PC-9 (cell line): ENCODE data around the gene KCNJ16. TPM values are rescaled to one million over a fixed set of nuclear protein-coding genes. Genes with fewer than 3 reads are reported as not detected.

Experiments
- BruUV-seq: library from RNA; stranded (reverse); fragments of 400-500 nt; replicated peaks from 2 replicates; lab custom pipeline; 2021; lab: Mats Ljungman, UMichigan
- CTCF ChIA-PET: fragments of 300-600 bp; sonication (Branson Sonifier 250); formaldehyde crosslinking; loops from one replicate; lab custom pipeline; 2022; ENCODE audit warnings: antibody characterized with exemption; lab: Charles Lee
- POLR2A ChIA-PET: fragments of 300-600 bp; sonication (Branson Sonifier 250); formaldehyde crosslinking; loops from one replicate; lab custom pipeline; 2022; ENCODE audit warnings: antibody characterized with exemption; ENCODE audit not compliant: unreplicated experiment; lab: Charles Lee
- DNase-seq, 2 experiments: peaks; one replicate each; pipeline versions ENCODE4 v3.0.0 to v3.0.0-alpha.2; 2015 to 2022; ENCODE audit warnings: mixed read lengths in 1 of 2
- H2AFZ ChIP-seq: fragments of 200-600 bp; sonication (generic); 2 replicates; pipeline ENCODE4 v1.8.1; 2017; ENCODE audit warnings: antibody characterized with exemption
- H3F3A ChIP-seq: fragments of 200-600 bp; sonication (generic); 2 replicates; pipeline ENCODE4 v1.8.1; 2017; ENCODE audit warnings: antibody characterized with exemption, mild to moderate bottlenecking, low read depth; ENCODE audit not compliant: insufficient read depth
- H3K27ac ChIP-seq: fragments of 200-600 bp; sonication (generic); 2 replicates; pipeline ENCODE4 v1.6.1; 2016; ENCODE audit warnings: mixed run types
- H3K27me3 ChIP-seq: fragments of 200-600 bp; sonication (generic); 2 replicates; pipeline ENCODE4 v1.6.1; 2016; ENCODE audit warnings: low read depth, mixed run types; ENCODE audit not compliant: insufficient read depth
- H3K36me3 ChIP-seq: fragments of 200-600 bp; sonication (generic); 2 replicates; pipeline ENCODE4 v1.6.1; 2016; ENCODE audit warnings: low read depth, mixed run types
- H3K4me1 ChIP-seq: fragments of 200-600 bp; sonication (generic); replicated peaks from 2 replicates; pipeline ENCODE4 v1.6.1; 2016; ENCODE audit warnings: mixed run types; ENCODE audit not compliant: insufficient read depth
- H3K4me2 ChIP-seq: fragments of 200-600 bp; sonication (generic); 2 replicates; pipeline ENCODE4 v1.6.1; 2017; ENCODE audit warnings: mixed run types
- H3K4me3 ChIP-seq: fragments of 200-600 bp; sonication (generic); 2 replicates; pipeline ENCODE4 v1.6.1; 2016; ENCODE audit warnings: mixed run types
- H3K79me2 ChIP-seq: fragments of 200-600 bp; sonication (generic); 2 replicates; pipeline ENCODE4 v1.6.1; 2017; ENCODE audit warnings: low read depth, mixed run types
- H3K9me2 ChIP-seq: fragments of 200-600 bp; sonication (generic); 2 replicates; pipeline ENCODE4 v1.8.1; 2017; ENCODE audit warnings: mild to moderate bottlenecking; ENCODE audit not compliant: insufficient read depth
- H3K9me3 ChIP-seq: fragments of 200-600 bp; sonication (generic); 2 replicates; pipeline ENCODE4 v1.8.1; 2016; ENCODE audit warnings: low read depth; ENCODE audit not compliant: insufficient read depth
- H4K20me1 ChIP-seq: fragments of 200-600 bp; sonication (generic); 2 replicates; pipeline ENCODE4 v1.8.1; 2017; ENCODE audit not compliant: insufficient read depth
- CTCF ChIP-seq: fragments of 200-600 bp; sonication (generic); conservative IDR thresholded peaks from 2 replicates; pipeline ENCODE4 v1.6.1; 2017; ENCODE audit warnings: mixed run types, antibody characterized with exemption, mild to moderate bottlenecking, moderate library complexity
- EZH2 ChIP-seq: fragments of 200-600 bp; sonication (generic); IDR thresholded peaks from 2 replicates; pipeline ENCODE4 v1.8.0; 2017; ENCODE audit warnings: antibody characterized with exemption, low read depth
- intact Hi-C: fragments of 100-400 bp; cut with micrococcal nuclease; formaldehyde crosslinking; loops from one replicate; pipeline ENCODE4 v1.10.0; 2022; ENCODE audit not compliant: unreplicated experiment
- total RNA-seq: library from RNA; stranded (reverse); gene quantifications from 2 replicates; pipeline ENCODE4 v1.2.3, GENCODE V29; 2021

Gene KCNJ16
- total RNA-seq, 1 experiment from 2014 or later: not detected

- Histone ChIP-seq H3K4me3 (no peak overlapping the region), H3K27me3 (no peaks in the 10 kb centered on the region), H3K36me3 (no peaks in the 10 kb centered on the region), H4K20me1 (no peaks in the 10 kb centered on the region), H3K4me2 (no peak overlapping the region), H3K79me2 (no peaks in the 10 kb centered on the region), H3K4me1 (peaks cover 13% of the 10 kb centered on the region), H3K27ac (no peak overlapping the region), H3F3A (no peaks in the 10 kb centered on the region), H3K9me2 (no peaks in the 10 kb centered on the region), H3K9me3 (no peaks in the 10 kb centered on the region), H2AFZ (no peak overlapping the region)
- intact Hi-C loops: no loop called here
- TF ChIP-seq CTCF: no peak
- no peak for TF ChIP-seq EZH2
- CTCF ChIA-PET: no interaction called here
- DNase-seq: no peak
- POLR2A ChIA-PET: no interaction called here
- no TSS peak for BruUV-seq
Observed at GRCh38 chr17:70124723-70125122, 49.7 kb downstream of the KCNJ16 start.

- Histone ChIP-seq H2AFZ (no peak overlapping the region), H3K4me2 (0 out of 2 replicates have a peak overlapping the region, but pooled peaks have one; percentile 11), H3K4me1 (peaks cover 13% of the 10 kb centered on the region), H3K9me2 (no peaks in the 10 kb centered on the region), H3K27me3 (no peaks in the 10 kb centered on the region), H3K79me2 (no peaks in the 10 kb centered on the region), H3K4me3 (no peak overlapping the region), H3F3A (no peaks in the 10 kb centered on the region), H3K27ac (no peak overlapping the region), H4K20me1 (no peaks in the 10 kb centered on the region), H3K9me3 (no peaks in the 10 kb centered on the region; the same call in 1 of the 2 replicates), H3K36me3 (no peaks in the 10 kb centered on the region)
- DNase-seq: peak in 1 of 2 experiments; percentile 48
- no peak for TF ChIP-seq CTCF
- TF ChIP-seq EZH2: no peak
- CTCF ChIA-PET: no interaction called here
- POLR2A ChIA-PET: no interaction called here
- intact Hi-C loops: no loop called here
- BruUV-seq: no TSS peak
Observed at GRCh38 chr17:70127221-70127873, 52.3 kb downstream of the KCNJ16 start.

- Histone ChIP-seq H3K4me1 (peaks cover 9% of the 10 kb centered on the region), H2AFZ (no peak overlapping the region), H3K9me2 (no peaks in the 10 kb centered on the region), H3K9me3 (no peaks in the 10 kb centered on the region; the same call in 1 of the 2 replicates), H3K27ac (no peak overlapping the region), H3K79me2 (no peaks in the 10 kb centered on the region), H4K20me1 (no peaks in the 10 kb centered on the region), H3K36me3 (no peaks in the 10 kb centered on the region), H3F3A (no peaks in the 10 kb centered on the region), H3K27me3 (no peaks in the 10 kb centered on the region), H3K4me3 (no peak overlapping the region), H3K4me2 (no peak overlapping the region)
- no TSS peak for BruUV-seq
- no peak for DNase-seq
- intact Hi-C loops: no loop called here
- ChIA-PET POLR2A (no interaction called here), CTCF (no interaction called here)
- TF ChIP-seq EZH2 (no peak), CTCF (no peak)
Observed at GRCh38 chr17:70128727-70129238, 53.8 kb downstream of the KCNJ16 start.
